ENCODE measurements around the gene EHD4.

The EHD4 gene

DNA sequence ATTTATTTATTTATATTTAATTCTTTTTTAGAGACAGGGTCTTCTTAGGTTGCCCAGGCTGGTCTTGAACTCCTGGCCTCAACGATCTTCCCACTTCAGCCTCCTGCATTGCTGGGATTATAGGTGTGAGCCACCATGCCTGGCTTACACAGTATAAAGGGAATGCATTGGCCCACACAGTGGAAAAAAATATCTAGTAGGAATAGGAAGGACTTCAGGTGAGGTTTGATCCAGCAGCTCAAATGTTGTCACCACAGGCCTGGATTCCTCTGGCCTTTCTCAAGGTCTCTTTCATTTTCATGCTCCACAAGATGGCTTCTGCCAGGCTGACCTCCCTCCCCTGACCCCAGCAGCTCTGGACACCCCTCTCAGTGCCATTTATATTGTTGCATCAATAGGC, 76.4 kb downstream of the EHD4 start:
- DNase-seq (ENCODE audit: low read depth, low spot score) = no peak

DNA sequence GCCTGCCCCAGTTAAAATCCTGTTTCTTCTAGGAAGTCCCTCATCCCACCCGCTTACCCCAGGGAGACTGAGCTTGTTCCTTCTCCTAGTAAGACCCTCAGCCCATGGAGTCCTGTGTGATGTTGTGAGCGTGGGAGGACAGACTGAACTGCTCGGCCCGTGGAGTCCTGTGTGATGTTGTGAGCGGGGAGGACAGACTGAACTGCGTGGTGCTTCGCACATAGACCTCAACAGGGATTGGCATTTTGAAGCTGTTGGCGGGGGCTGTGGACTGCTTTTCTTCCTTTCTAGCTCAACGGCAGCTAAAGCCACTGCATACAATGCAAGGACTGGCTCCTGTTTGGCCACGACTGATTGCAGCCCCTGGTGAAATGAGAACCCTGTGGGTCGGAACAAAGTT, 76.9 kb downstream of the EHD4 start:
- no peak for DNase-seq (ENCODE audit: low read depth, low spot score)

- DNase-seq (ENCODE audit: low read depth, low spot score) = peak; percentile 48
Observed at GRCh38 chr15:41894791-41895463, 77.4 kb downstream of the EHD4 start.

- DNase-seq (ENCODE audit: low read depth, low spot score) = no peak
Observed at GRCh38 chr15:41894251-41894790, 78.0 kb downstream of the EHD4 start.

- DNase-seq (ENCODE audit: low read depth, low spot score) = no peak
Observed at GRCh38 chr15:41893422-41894250, 78.7 kb downstream of the EHD4 start, which contains the start of gene SPTBN5. SPTBN5 (minus strand) TSS chr15:41894053; CDS start chr15:41893497, 556 bp downstream.

DNA sequence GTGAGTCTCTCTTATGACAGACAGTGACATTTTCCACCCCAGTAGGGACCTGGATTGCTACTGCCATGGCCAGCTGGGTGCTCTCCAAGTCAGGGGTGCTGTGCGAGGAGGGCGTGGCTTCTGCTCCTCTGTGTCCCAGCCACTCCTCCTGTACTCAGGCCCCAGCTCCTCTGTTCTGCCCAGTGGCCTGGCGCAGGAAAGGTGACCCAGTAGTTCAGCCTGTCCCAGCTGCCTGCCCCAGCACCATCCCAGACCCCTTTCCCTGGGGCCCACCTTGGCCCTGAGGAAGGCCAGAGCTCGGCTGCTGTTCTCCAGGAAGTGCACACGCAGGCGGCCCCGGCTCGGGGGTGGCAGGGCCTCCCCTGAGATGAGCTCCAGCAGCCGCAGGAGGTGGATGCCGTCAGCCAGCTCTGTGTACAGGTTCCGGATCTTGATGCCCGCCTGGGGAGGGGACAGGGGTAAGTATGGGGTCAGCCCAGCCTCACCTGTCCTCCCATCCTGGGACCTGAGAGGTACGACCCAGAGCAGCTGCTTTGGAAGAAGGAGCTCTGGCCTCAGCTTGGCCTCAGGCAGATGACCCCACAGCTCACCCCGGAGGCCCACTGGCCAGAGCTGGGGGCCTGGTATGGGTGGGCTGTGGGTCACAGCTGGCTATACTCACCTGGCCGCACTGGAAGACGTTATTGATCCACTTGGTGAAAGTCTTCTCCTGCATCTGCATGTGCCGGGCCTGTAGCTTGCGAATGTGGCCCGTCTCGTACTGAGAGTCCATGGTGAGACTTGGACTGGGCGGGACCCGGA, 79.5 kb downstream of the EHD4 start:
- no peak for DNase-seq (ENCODE audit: low read depth, low spot score)

DNA sequence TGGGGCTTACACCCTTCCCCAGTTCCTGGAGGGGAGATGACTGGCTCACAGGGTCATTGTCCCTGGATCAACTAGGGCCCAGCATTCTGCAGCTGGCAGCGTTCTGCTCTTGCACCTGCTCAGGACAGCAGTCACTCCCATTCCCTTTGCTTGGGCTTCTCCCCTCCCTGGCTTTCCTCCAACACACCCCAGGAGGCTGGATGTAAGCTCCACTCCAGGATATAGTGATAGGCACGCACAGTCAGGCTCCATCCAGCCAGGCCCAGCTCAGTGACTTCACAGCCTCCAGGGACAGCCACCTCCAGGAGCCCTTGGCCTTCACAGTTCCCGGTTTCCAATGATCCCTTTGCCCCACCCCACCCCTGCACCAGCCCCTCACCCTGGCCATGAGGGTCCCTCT, 80.4 kb downstream of the EHD4 start:
- no peak for DNase-seq (ENCODE audit: low read depth, low spot score)

DNA sequence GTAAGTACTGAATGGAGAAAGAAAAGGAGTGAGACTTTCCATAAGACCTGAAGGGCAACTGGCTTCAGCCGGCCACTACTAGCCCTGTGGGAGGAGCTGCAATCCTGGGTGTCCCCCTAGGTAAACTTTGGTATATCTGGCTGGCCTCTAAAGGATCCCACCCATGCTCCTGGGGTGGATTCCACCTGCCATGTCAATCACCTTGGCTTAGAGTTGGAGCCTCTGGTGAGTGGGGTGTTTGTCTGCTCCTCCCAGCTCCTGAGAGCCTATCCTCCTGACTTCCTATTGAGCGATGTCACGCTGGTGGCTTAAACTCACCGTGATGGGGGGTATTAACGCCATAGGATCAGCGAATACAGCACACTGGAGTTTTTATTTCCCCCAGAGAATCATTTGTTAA, 81.1 kb downstream of the EHD4 start:
- no peak for DNase-seq (ENCODE audit: low read depth, low spot score)

DNA sequence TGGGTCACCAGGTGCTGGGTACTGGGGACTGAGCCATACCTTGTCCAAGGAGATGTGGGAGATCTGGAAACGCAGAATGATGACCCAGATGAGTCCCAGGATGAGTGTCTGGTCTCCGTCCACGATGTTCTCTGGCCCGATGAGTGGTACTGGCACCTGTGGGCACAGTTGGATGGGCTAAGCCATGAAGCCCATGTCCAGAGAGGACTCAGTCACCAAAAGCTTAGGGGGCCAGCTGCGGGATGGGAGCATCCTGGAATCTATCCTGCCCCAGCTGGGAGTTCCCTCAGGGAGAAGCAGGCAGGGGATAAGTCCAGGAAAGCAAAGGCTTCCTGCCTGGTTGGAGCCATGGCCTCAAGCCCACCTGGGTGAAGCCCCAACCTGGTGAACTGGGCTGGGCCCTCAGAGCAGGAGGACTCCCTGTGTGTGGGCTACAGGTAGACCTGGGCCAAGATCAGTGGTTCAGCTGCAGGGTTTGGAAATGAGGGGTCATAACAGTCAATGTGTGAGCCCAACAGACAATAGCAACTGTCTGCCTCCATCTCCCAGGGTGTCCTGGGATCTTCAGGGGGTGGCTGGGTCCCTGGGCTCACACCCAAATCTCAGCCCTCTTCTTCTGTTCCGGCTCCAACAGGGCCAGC, 82.2 kb downstream of the EHD4 start:
- no peak for DNase-seq (ENCODE audit: low read depth, low spot score)

DNA sequence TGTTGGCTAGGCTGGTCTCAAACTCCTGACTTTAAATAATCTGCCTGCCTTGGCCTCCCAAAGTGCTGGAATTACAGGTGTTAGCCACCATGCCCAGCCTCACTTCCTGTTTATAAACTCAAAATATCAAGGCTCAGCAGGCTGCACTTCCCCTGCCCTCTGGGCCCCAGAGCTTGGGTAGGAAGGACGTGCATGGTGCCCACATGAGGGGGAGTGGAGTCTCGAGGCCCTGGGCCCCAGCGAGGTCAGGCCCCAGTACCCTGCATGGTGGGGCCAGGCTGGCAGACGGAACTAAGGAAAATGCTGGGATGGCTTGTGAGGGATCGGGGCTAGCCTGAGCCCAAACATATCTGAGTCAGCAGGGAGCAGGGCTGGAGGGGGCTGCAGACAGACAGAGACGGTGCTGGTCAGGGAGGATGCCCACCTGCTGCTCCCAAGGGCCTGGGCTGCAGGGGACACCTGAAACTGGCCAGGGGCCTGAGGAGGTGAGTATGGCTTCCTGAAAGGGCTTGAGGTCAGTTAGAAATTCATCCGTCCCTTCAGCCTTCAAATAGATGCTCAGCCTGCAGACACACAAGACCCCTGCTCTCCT, 83.6 kb downstream of the EHD4 start:
- no peak for DNase-seq (ENCODE audit: low read depth, low spot score)

DNA sequence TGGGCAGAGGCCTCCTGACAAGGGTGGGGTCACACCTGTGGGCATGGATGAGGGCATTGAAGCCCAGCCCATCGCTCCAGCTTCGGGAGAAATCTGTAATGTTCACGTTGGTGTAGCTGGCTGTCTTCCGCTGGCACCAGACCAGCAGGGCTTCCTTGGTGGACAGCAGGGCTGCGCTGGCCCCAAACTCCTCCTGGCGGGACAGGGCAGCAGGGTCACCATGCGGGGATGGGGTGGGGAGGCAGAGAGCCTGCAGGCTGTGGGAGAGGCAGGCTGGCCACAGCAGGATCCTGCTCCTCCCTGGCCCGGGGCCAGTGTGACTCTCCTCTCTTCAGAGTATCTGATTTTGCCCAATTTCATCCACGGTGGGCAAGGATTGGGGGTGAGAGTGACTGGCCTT, 84.5 kb downstream of the EHD4 start:
- no peak for DNase-seq (ENCODE audit: low read depth, low spot score)

DNA sequence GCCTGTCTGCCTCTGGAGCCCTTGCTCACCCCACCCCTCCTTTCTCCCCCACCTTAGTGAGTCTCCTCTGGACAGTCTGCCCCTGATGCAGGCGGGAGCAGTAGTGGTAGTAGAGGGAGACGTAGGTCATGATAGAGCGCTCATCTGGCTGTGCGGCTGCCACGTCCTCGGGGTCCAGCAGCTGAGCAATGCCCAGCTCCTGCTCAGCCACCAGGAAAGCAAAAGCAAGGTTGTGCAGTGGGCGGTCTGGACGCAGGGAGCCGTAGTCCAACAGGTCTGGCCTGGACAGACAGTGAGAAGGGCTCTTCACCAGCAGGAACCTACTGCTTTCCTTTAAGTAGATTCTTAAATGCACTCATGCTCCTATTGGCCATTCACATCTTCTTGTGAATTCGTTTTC, 85.2 kb downstream of the EHD4 start:
- DNase-seq (ENCODE audit: low read depth, low spot score) = no peak

DNA sequence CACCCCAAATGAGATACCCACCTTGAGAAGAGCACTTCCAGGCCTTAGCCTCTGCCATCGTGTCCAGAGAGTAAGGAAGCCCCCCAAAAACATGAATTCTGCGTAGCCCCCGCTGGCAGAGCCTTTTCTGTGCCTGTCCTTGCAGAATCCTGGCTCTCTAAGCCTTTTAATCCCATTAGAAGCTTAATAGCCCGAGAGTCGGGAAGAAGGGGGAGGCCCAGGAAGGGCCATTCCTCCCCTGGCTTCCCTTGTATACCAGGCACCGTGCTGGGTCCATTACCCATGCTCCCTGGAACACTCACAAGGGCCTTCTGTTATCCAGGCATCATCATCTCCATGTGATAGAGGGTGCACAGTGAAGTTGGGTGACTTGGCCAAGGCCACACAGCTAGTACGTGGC, 85.6 kb downstream of the EHD4 start:
- no peak for DNase-seq (ENCODE audit: low read depth, low spot score)

DNA sequence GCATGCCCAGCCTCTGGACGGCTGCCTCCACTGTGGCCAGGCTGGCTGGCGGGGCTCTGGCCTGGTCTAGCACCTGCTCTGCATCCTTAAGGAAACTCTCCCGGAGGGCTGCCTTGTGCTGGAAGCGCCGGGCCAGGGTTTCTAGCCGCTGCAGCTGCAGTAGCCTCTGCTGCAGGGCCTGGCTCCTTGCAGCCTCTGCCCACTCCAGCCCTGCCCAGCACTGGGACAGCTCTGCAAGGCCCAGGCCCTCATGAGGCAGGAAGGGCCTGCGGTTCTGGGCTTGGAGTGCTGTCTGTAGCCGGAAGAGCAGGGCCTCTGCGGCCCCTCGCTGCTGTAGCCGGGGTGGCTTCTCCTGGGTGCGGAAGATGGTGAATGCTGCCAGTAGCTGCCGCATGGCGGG, 86.5 kb downstream of the EHD4 start:
- DNase-seq (ENCODE audit: low read depth, low spot score) = no peak

DNA sequence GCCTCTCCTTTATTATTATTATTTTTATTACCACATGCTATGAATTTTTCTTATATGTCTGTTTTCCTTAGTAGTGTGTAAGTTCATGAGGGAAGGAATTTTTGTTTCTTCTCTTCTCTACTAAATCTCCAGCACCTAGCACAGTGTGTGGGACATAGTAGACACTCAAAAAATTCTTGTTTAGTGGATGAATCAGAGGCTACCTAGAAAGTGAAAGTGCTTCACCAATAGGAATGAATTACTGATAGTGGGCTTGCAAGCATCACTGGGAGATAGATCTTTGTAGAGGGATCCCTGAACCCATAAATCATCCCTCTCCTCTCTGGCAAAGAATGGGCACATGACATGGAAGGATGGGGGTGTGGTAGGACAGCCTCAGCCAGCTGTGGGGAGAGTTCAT, 87.0 kb downstream of the EHD4 start:
- DNase-seq (ENCODE audit: low read depth, low spot score) = no peak

GRCh38 chr15:41884458-41884857, 87.9 kb downstream of the EHD4 start:
- DNase-seq (ENCODE audit: low read depth, low spot score) = no peak

- no peak for DNase-seq (ENCODE audit: low read depth, low spot score)
Observed at GRCh38 chr15:41883484-41883825, 88.9 kb downstream of the EHD4 start.

- no peak for DNase-seq (ENCODE audit: low read depth, low spot score)
Observed at GRCh38 chr15:41882689-41883483, 89.5 kb downstream of the EHD4 start.

DNA sequence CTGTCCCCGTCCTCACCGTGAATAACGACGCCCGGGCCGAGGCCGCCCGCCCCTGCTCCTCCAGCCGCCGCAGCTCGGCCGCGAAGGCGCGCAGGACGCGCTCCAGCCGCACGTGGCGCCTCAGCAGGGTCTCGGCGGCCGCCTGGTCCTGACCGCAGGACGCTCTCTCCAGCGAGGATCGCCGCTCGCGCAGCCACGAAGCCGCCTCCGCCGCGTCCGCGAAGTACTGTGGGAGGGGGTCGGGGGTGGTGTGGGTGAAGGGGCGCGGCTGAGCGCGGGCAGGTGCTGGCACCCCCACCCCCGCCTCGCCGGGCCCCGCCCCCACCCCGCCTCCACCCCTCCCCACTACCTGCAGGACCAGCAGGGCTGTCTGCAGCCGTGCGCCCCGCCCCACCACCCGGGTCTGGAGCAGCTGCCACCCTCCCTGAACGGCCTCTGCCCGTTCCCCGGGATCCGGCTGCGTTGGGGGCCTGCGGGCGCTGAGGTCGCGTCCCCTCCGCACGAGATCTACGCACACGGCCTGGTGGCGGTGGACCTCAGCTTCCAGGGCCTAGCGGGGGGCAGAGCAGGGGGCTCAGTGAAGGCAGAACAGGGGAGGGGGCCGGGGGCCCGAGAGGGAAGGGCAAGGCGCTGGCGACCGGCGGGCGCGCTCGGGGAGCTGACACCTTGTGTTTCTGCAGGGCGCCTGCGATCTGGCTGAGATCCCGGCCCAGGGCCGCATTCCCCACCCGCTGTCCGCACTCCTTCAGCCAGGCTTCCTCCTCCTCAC, 90.3 kb downstream of the EHD4 start:
- DNase-seq (ENCODE audit: low read depth, low spot score) = no peak

DNA sequence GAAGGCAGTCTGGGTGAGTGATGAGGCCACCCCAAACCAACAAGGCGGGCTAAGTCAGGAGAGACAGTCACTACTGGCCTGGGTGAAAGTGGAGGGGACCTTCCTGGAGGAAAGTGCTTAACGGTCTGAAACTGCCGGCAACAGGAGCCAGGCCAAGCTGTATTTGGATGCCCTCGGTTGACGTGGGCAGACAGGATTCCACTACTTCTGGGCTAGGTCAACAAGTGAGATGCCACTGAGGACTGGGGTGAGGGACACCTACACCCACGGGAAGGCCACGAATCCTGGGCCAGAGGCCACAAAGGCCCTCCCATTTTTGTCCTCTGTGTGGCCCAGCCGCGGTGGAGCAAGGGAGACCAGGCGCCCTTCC, 90.8 kb downstream of the EHD4 start:
- DNase-seq (ENCODE audit: low read depth, low spot score) = no peak
